HG02885 (cell line): ENCODE data around the gene NFE2.

Experiments used
- ATAC-seq: cut with Tn5 transposase; IDR thresholded peaks from one replicate; pipeline ENCODE4 v1.9.1; 2021; ENCODE audit warnings: mild to moderate bottlenecking; ENCODE audit not compliant: unreplicated experiment, poor library complexity

The NFE2 gene

GRCh38 chr12:54257332-54257731 is 43.5 kb downstream of the NFE2 start:
- no peak for ATAC-seq

GRCh38 chr12:54253240-54253639 is 47.6 kb downstream of the NFE2 start:
- ATAC-seq, result no peak

GRCh38 chr12:54251667-54252284 is 49.0 kb downstream of the NFE2 start:
- no peak for ATAC-seq

GRCh38 chr12:54249489-54249888 is 51.3 kb downstream of the NFE2 start:
- ATAC-seq, result no peak

- ATAC-seq, result no peak
These were observed 54.7 kb downstream of the NFE2 start for GRCh38 chr12:54246011-54246641.
